OCI-LY7 (cell line): Measurements from ENCODE around the gene CYB5A. TPM values are rescaled to one million over a fixed set of nuclear protein-coding genes. Genes with fewer than 3 reads are reported as not detected.

ENCODE experiments used
- BruUV-seq: library from RNA; stranded (reverse); fragments of 400-500 nt; replicated peaks from 2 replicates; lab custom pipeline; 2021; lab: Mats Ljungman, UMichigan
- CTCF ChIA-PET: fragments of 300-600 bp; sonication (Branson Sonifier 250); formaldehyde crosslinking; loops from one replicate; lab custom pipeline; 2022; ENCODE audit warnings: antibody characterized with exemption; ENCODE audit not compliant: unreplicated experiment; lab: Charles Lee
- POLR2A ChIA-PET: fragments of 300-600 bp; sonication (Branson Sonifier 250); formaldehyde crosslinking; loops from one replicate; lab custom pipeline; 2022; ENCODE audit warnings: antibody characterized with exemption; lab: Charles Lee
- DNase-seq: peaks from one replicate; pipeline ENCODE4 v3.0.0-alpha.2; 2015; ENCODE audit warnings: low spot score
- H2AFZ ChIP-seq: fragments of 200-600 bp; sonication (generic), shearing (Covaris generic); 2 replicates; pipeline ENCODE4 v1.6.1; 2014; ENCODE audit warnings: mild to moderate bottlenecking, antibody characterized with exemption, low read length, moderate library complexity
- H3K27ac ChIP-seq: fragments of 200-600 bp; sonication (generic); 2 replicates; pipeline ENCODE4 v1.5.1; 2014; ENCODE audit warnings: mixed run types, low read depth, mild to moderate bottlenecking, moderate library complexity, low read length, inconsistent platforms; ENCODE audit not compliant: poor library complexity, severe bottlenecking
- H3K36me3 ChIP-seq: fragments of 200-600 bp; sonication (generic); 2 replicates; pipeline ENCODE4 v1.6.1; 2014; ENCODE audit warnings: mild to moderate bottlenecking, antibody characterized with exemption, low read length, moderate library complexity, mixed read lengths; ENCODE audit not compliant: insufficient read depth
- H3K4me1 ChIP-seq: fragments of 200-600 bp; sonication (generic); 2 replicates; pipeline ENCODE4 v1.5.1; 2014; ENCODE audit warnings: mild to moderate bottlenecking, low read length; ENCODE audit not compliant: insufficient read depth, poor library complexity, severe bottlenecking
- H3K4me2 ChIP-seq: fragments of 200-600 bp; sonication (generic); 2 replicates; pipeline ENCODE4 v1.6.1; 2014; ENCODE audit warnings: mild to moderate bottlenecking, low read length
- H3K4me3 ChIP-seq: fragments of 200-600 bp; sonication (generic); 2 replicates; pipeline ENCODE4 v1.5.1; 2014; ENCODE audit warnings: mild to moderate bottlenecking, low read depth, low read length; ENCODE audit not compliant: poor library complexity, severe bottlenecking
- H3K79me2 ChIP-seq: fragments of 200-600 bp; sonication (generic); 2 replicates; pipeline ENCODE4 v1.6.1; 2016; ENCODE audit warnings: low read depth, mild to moderate bottlenecking, low read length, moderate library complexity, mixed read lengths; ENCODE audit not compliant: insufficient read depth
- H3K9me2 ChIP-seq: fragments of 200-600 bp; sonication (generic); 2 replicates; pipeline ENCODE4 v1.6.1; 2016; ENCODE audit warnings: mild to moderate bottlenecking, low read length, mixed read lengths; ENCODE audit not compliant: insufficient read depth
- H3K9me3 ChIP-seq: fragments of 200-600 bp; sonication (generic); 2 replicates; pipeline ENCODE4 v1.6.1; 2014; ENCODE audit warnings: mild to moderate bottlenecking, mixed run types, low read length, mixed read lengths
- H4K20me1 ChIP-seq: fragments of 200-600 bp; sonication (generic); 2 replicates; pipeline ENCODE4 v1.6.1; 2014; ENCODE audit warnings: mild to moderate bottlenecking, antibody characterized with exemption, low read length, moderate library complexity, mixed read lengths; ENCODE audit not compliant: insufficient read depth
- CTCF ChIP-seq: fragments of 200-600 bp; sonication (generic); conservative IDR thresholded peaks from 2 replicates; pipeline ENCODE4 v1.5.1; 2014; ENCODE audit warnings: mild to moderate bottlenecking, antibody characterized with exemption, low read length, moderate library complexity, mixed read lengths
- EZH2phosphoT487 ChIP-seq: fragments of 200-600 bp; sonication (generic); IDR thresholded peaks from 2 replicates; pipeline ENCODE4 v1.6.1; 2018; ENCODE audit warnings: low read depth, borderline replicate concordance, mild to moderate bottlenecking, mixed run types, antibody characterized with exemption, low read length, moderate library complexity, mixed read lengths
- intact Hi-C: fragments of 100-400 bp; cut with micrococcal nuclease; formaldehyde crosslinking; loops from one replicate; pipeline ENCODE4 v1.10.0; 2022; ENCODE audit not compliant: unreplicated experiment
- small RNA-seq: library from RNA; depleted of rRNA; stranded (forward); fragments of <200 nt; gene quantifications from one replicate; pipeline ENCODE3, GENCODE V24; 2014
- total RNA-seq, 2 experiments: library from RNA; depleted of rRNA in 1 of 2; stranded (reverse); fragments of >200 nt in 1 of 2; shearing (Covaris generic) in 1 of 2; gene quantifications; 2 replicates each; pipeline ENCODE4 v1.2.3, GENCODE V29; 2014 to 2022

The CYB5A gene
- total RNA-seq, 2 experiments from 2014 or later: not detected

- Histone ChIP-seq H3K79me2 (no peaks in the 10 kb centered on the region), H3K36me3 (no peaks in the 10 kb centered on the region), H2AFZ (no peak overlapping the region), H4K20me1 (no peaks in the 10 kb centered on the region), H3K27ac (no peak overlapping the region), H3K9me2 (no peaks in the 10 kb centered on the region), H3K4me3 (no peak overlapping the region), H3K9me3 (no peaks in the 10 kb centered on the region), H3K4me2 (no peak overlapping the region), H3K4me1 (no peaks in the 10 kb centered on the region)
- intact Hi-C loops: no loop called here
- CTCF ChIA-PET: no interaction called here
- POLR2A ChIA-PET: interaction anchor here (0.7 kb wide), 1 partner anchor 139 kb away, joined by 3 read pairs; no protein-coding TSS in a partner anchor
- BruUV-seq: no TSS peak
- no peak for DNase-seq
- TF ChIP-seq EZH2phosphoT487 (no peak), CTCF (no peak)
These were observed 88.0 kb downstream of the CYB5A start for GRCh38 chr18:74203811-74204210.

Small RNA genes within 50 kb of the gene (small RNA-seq; reads per million reads assigned to genes)
- gene RN7SL551P: not detected

Other genes starting within 250 kb of the CYB5A start
- 0.54 and 0.59 TPM in 2 replicates for gene FBXO15, start 144.1 kb downstream of the CYB5A start, total RNA-seq (2014; rRNA removed; shearing (Covaris generic))
- 1.2 and 2.1 TPM in 2 replicates for gene FBXO15, start 144.1 kb downstream of the CYB5A start, total RNA-seq (2022)
- 30.8 and 42.9 TPM in 2 replicates for gene TIMM21, start 143.4 kb downstream of the CYB5A start, total RNA-seq (2014; rRNA removed; shearing (Covaris generic))
- gene TIMM21, start 143.4 kb downstream of the CYB5A start, total RNA-seq (2022): 20.7 and 25.2 TPM in 2 replicates
- gene C18orf63, start 23.9 kb upstream of the CYB5A start, total RNA-seq (2014; rRNA removed; shearing (Covaris generic)): not detected in 2 replicates
- gene C18orf63, start 23.9 kb upstream of the CYB5A start, total RNA-seq (2022): not detected in 2 replicates
- gene DIPK1C, start 165.3 kb upstream of the CYB5A start, total RNA-seq (2014; rRNA removed; shearing (Covaris generic)): not detected in 2 replicates
- not detected in 2 replicates for gene DIPK1C, start 165.3 kb upstream of the CYB5A start, total RNA-seq (2022)
- gene CNDP2, start 204.4 kb upstream of the CYB5A start, total RNA-seq (2014; rRNA removed; shearing (Covaris generic)): 28.5 and 51.5 TPM in 2 replicates
- gene CNDP2, start 204.4 kb upstream of the CYB5A start, total RNA-seq (2022): 85.2 and 94.8 TPM in 2 replicates
- not detected in 2 replicates for gene CNDP1, start 242.5 kb upstream of the CYB5A start, total RNA-seq (2014; rRNA removed; shearing (Covaris generic))
- gene CNDP1, start 242.5 kb upstream of the CYB5A start, total RNA-seq (2022): not detected in 2 replicates